ENCODE measurements around the gene LRRC4C. TPM values are rescaled to one million over a fixed set of nuclear protein-coding genes. Genes with fewer than 3 reads are reported as not detected.

Gene LRRC4C
- polyA plus RNA-seq, 4 donors, result 1.4 to 1.6 TPM; not detected in 2

DNA sequence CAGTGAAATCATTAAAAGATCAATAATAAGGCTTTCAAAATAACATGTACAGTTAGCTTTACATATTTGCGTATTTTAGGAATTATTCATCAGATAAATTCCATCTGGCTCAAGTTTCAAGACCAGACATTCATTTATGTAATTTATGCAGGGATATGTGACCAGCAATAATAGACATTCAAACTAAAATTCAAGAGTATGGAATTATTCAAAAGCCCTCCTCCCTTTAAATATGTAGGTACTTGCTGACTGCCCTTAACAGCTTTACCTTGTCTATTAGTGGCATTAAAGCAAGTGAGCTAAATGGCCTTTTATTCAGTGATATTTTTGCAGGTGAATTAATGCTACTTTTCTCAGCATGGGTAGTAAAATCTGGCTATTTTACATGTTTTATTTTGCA, 126.1 kb downstream of the LRRC4C start:
- no peaks in the 10 kb centered on the region for H3K36me3 ChIP-seq (ENCODE audit: control insufficient read depth in 3 of 3, insufficient read depth in 2 of 3, low read depth in 1 of 3, low read length in 3 of 3)
- no peak overlapping the region for H3K4me3 ChIP-seq (ENCODE audit: low read depth in 1 of 3, low read length in 3 of 3)
- H3K9me3 ChIP-seq (ENCODE audit: control insufficient read depth in 2 of 2, insufficient read depth in 1 of 2, low read depth in 1 of 2, low read length in 1 of 2), result no peaks in the 10 kb centered on the region
- H3K27me3 ChIP-seq (ENCODE audit: control insufficient read depth in 3 of 3, insufficient read depth in 3 of 3, low read length in 3 of 3), result no peaks in the 10 kb centered on the region
- H3K4me1 ChIP-seq (ENCODE audit: control insufficient read depth in 3 of 3, insufficient read depth in 2 of 3, low read depth in 1 of 3, low read length in 2 of 3), result no peaks in the 10 kb centered on the region
- FAIRE-seq, result no peak
- no peak for DNase-seq
- 87 to 95% (median 89%) methylated on average over 1 of the region's 1 CpG for WGBS, 3 donors
- no peak overlapping the region for H3K27ac ChIP-seq (ENCODE audit: low read depth in 1 of 3, low read length in 2 of 3)

DNA sequence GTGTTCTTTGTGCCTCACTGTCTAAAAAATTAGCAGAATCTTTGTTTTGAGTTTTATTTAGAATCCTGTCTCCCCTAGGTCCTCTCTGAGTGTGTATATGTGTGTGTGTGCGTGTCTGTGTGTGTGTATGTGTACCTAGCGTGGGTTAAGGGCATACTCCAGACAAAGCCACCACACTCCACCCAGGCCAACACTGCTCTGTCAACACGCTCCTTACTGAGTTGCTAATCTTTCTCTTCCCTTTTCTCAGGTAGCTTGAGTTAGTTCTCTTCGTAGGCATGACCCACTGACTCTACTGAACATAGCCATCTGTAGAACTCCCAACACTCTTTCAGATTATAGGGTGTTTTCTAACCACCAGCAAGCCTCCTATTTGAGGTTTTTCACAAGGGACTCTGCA, 131.1 kb downstream of the LRRC4C start:
- FAIRE-seq, result no peak
- 68 to 80% (median 80%) methylated on average over 4 of the region's 4 CpGs for WGBS, 3 donors
- H3K27me3 ChIP-seq (ENCODE audit: control insufficient read depth in 3 of 3, insufficient read depth in 3 of 3, low read length in 3 of 3), result no peaks in the 10 kb centered on the region
- H3K4me1 ChIP-seq (ENCODE audit: control insufficient read depth in 3 of 3, insufficient read depth in 2 of 3, low read depth in 1 of 3, low read length in 2 of 3), result no peaks in the 10 kb centered on the region
- DNase-seq, result no peak
- H3K9me3 ChIP-seq (ENCODE audit: control insufficient read depth in 2 of 2, insufficient read depth in 1 of 2, low read depth in 1 of 2, low read length in 1 of 2), result no peaks in the 10 kb centered on the region
- no peak overlapping the region for H3K4me3 ChIP-seq (ENCODE audit: low read depth in 1 of 3, low read length in 3 of 3)
- no peak overlapping the region for H3K27ac ChIP-seq (ENCODE audit: low read depth in 1 of 3, low read length in 2 of 3)
- no peaks in the 10 kb centered on the region for H3K36me3 ChIP-seq (ENCODE audit: control insufficient read depth in 3 of 3, insufficient read depth in 2 of 3, low read depth in 1 of 3, low read length in 3 of 3)

DNA sequence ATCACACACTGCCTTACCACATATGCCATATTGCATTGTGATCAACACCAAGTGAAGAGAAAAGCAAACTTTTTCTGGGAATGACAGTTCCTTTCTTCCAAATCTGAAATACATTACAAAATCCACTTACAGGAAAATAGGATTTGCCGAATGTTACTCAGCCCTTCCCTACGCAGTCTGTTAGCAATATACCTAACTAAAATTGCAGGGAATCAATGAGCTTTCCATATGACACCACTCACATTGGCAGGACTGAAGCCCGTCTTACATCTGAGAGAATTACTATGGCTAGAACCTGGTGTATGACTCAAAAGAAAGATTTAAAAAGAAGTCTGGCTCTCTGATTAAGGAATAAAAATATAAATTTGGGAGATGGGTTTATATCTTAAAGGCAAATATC, 136.0 kb downstream of the LRRC4C start:
- Histone ChIP-seq H3K27me3 (ENCODE audit: control insufficient read depth in 3 of 3, insufficient read depth in 3 of 3, low read length in 3 of 3) (no peaks in the 10 kb centered on the region), H3K27ac (ENCODE audit: low read depth in 1 of 3, low read length in 2 of 3) (no peak overlapping the region), H3K36me3 (ENCODE audit: control insufficient read depth in 3 of 3, insufficient read depth in 2 of 3, low read depth in 1 of 3, low read length in 3 of 3) (no peaks in the 10 kb centered on the region), H3K4me1 (ENCODE audit: control insufficient read depth in 3 of 3, insufficient read depth in 2 of 3, low read depth in 1 of 3, low read length in 2 of 3) (no peaks in the 10 kb centered on the region), H3K9me3 (ENCODE audit: control insufficient read depth in 2 of 2, insufficient read depth in 1 of 2, low read depth in 1 of 2, low read length in 1 of 2) (no peaks in the 10 kb centered on the region), H3K4me3 (ENCODE audit: low read depth in 1 of 3, low read length in 3 of 3) (no peak overlapping the region)
- FAIRE-seq, result no peak
- no peak for DNase-seq
- 92 to 95% (median 94%) methylated on average over 3 of the region's 3 CpGs for WGBS, 3 donors

DNA sequence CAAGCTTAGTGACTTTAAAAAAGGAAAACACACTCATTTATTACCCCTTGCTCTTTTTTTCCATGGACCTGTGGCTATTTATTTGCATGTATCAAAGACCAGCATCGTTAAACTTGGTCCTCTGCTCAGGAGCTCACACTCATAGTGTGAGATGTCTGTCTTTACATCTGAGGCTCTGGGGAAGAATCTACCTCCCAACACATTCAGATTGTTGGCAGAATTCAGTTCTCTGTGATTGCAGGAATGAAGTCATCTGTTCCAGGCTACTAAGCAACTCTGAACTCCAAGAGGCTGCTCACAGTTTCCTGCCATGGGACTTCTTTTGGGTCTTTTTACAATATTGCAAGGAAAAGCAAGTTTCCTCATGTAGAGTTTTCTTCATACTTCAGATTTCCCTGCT, 138.8 kb downstream of the LRRC4C start:
- no peaks in the 10 kb centered on the region for H3K9me3 ChIP-seq (ENCODE audit: control insufficient read depth in 2 of 2, insufficient read depth in 1 of 2, low read depth in 1 of 2, low read length in 1 of 2)
- no peak overlapping the region for H3K4me3 ChIP-seq (ENCODE audit: low read depth in 1 of 3, low read length in 3 of 3)
- DNase-seq, result no peak
- WGBS, 3 donors, result 32 to 66% (median 63%) methylated on average over 1 of the region's 1 CpG
- FAIRE-seq, result no peak
- no peak overlapping the region for H3K27ac ChIP-seq (ENCODE audit: low read depth in 1 of 3, low read length in 2 of 3)
- no peaks in the 10 kb centered on the region for H3K36me3 ChIP-seq (ENCODE audit: control insufficient read depth in 3 of 3, insufficient read depth in 2 of 3, low read depth in 1 of 3, low read length in 3 of 3)
- no peaks in the 10 kb centered on the region for H3K4me1 ChIP-seq (ENCODE audit: control insufficient read depth in 3 of 3, insufficient read depth in 2 of 3, low read depth in 1 of 3, low read length in 2 of 3)
- H3K27me3 ChIP-seq (ENCODE audit: control insufficient read depth in 3 of 3, insufficient read depth in 3 of 3, low read length in 3 of 3), result no peaks in the 10 kb centered on the region

DNA sequence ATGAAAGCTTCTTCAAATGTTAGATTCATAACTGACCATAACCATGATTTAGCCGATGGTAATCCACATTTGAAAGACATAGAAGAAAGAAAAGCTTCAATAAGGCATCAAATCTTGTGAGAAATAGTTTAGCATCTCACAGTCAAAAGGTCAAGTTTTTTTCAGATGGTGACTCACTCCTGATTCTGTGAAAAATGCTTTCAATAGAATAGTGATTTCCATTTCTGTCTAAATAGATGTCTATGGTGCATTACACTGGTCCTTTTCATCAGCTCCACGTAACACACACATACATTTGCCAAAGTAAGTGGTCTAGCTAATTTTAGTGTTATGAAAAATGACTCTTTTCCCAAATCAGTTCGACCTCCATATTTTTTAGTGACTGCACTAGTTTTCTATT, 139.2 kb downstream of the LRRC4C start:
- no peak for FAIRE-seq
- H3K4me3 ChIP-seq (ENCODE audit: low read depth in 1 of 3, low read length in 3 of 3), result no peak overlapping the region
- H3K27me3 ChIP-seq (ENCODE audit: control insufficient read depth in 3 of 3, insufficient read depth in 3 of 3, low read length in 3 of 3), result no peaks in the 10 kb centered on the region
- 62 to 67% (median 66%) methylated on average over 3 of the region's 3 CpGs for WGBS, 3 donors
- H3K27ac ChIP-seq (ENCODE audit: low read depth in 1 of 3, low read length in 2 of 3), result no peak overlapping the region
- DNase-seq, result no peak
- H3K4me1 ChIP-seq (ENCODE audit: control insufficient read depth in 3 of 3, insufficient read depth in 2 of 3, low read depth in 1 of 3, low read length in 2 of 3), result no peaks in the 10 kb centered on the region
- H3K9me3 ChIP-seq (ENCODE audit: control insufficient read depth in 2 of 2, insufficient read depth in 1 of 2, low read depth in 1 of 2, low read length in 1 of 2), result no peaks in the 10 kb centered on the region
- H3K36me3 ChIP-seq (ENCODE audit: control insufficient read depth in 3 of 3, insufficient read depth in 2 of 3, low read depth in 1 of 3, low read length in 3 of 3), result no peaks in the 10 kb centered on the region

DNA sequence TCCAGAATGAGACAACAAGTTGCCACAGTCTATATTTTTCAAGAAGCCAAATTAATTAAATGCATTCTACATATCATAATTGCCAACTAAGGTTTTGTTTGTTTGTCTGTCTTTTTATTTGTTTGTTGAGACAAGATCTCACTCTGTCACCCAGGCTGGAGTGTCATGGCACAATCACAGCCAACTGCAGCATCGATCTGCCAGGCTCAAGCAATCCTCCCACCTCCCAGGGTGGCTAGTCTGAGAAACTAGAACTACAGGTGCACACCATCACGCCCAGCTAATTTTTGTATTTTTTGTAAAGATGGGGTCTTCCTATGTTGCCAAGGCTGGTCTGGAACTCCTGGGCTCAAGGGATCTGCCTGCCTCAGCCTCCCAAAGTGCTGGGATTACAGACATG, 140.0 kb downstream of the LRRC4C start:
- H3K4me3 ChIP-seq (ENCODE audit: low read depth in 1 of 3, low read length in 3 of 3), result no peak overlapping the region
- FAIRE-seq (no peak), DNase-seq (no peak)
- no peak overlapping the region for H3K27ac ChIP-seq (ENCODE audit: low read depth in 1 of 3, low read length in 2 of 3)
- no peaks in the 10 kb centered on the region for H3K27me3 ChIP-seq (ENCODE audit: control insufficient read depth in 3 of 3, insufficient read depth in 3 of 3, low read length in 3 of 3)
- no peaks in the 10 kb centered on the region for H3K36me3 ChIP-seq (ENCODE audit: control insufficient read depth in 3 of 3, insufficient read depth in 2 of 3, low read depth in 1 of 3, low read length in 3 of 3)
- no peaks in the 10 kb centered on the region for H3K4me1 ChIP-seq (ENCODE audit: control insufficient read depth in 3 of 3, insufficient read depth in 2 of 3, low read depth in 1 of 3, low read length in 2 of 3)
- H3K9me3 ChIP-seq (ENCODE audit: control insufficient read depth in 2 of 2, insufficient read depth in 1 of 2, low read depth in 1 of 2, low read length in 1 of 2), result no peaks in the 10 kb centered on the region
- 68 to 85% (median 83%) methylated on average over 2 of the region's 2 CpGs for WGBS, 3 donors

DNA sequence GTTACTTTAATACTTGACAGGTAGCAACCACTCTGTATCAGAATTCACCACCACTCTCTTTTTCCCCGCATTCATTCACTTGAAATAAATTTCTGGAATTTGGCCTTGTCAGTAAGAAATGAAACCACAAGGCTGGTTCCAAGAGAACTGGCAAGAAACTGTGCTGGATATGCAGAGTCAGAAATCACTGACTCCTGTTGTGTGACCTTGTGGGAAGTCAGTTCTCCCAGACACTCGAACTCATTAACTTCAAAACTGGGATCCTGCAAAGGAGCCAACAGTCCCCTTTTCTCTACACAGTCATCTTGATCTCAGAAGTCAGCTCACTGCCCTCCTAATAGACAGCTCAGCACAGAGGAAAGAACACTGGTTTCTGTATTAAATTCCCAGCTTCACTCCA, 142.7 kb downstream of the LRRC4C start:
- Histone ChIP-seq H3K27me3 (ENCODE audit: control insufficient read depth in 3 of 3, insufficient read depth in 3 of 3, low read length in 3 of 3) (no peaks in the 10 kb centered on the region), H3K4me1 (ENCODE audit: control insufficient read depth in 3 of 3, insufficient read depth in 2 of 3, low read depth in 1 of 3, low read length in 2 of 3) (no peaks in the 10 kb centered on the region), H3K27ac (ENCODE audit: low read depth in 1 of 3, low read length in 2 of 3) (no peak overlapping the region), H3K9me3 (ENCODE audit: control insufficient read depth in 2 of 2, insufficient read depth in 1 of 2, low read depth in 1 of 2, low read length in 1 of 2) (no peaks in the 10 kb centered on the region), H3K4me3 (ENCODE audit: low read depth in 1 of 3, low read length in 3 of 3) (no peak overlapping the region), H3K36me3 (ENCODE audit: control insufficient read depth in 3 of 3, insufficient read depth in 2 of 3, low read depth in 1 of 3, low read length in 3 of 3) (no peaks in the 10 kb centered on the region)
- DNase-seq, result no peak
- FAIRE-seq, result no peak
- WGBS, 3 donors, result 61 to 76% (median 70%) methylated on average over 2 of the region's 2 CpGs

DNA sequence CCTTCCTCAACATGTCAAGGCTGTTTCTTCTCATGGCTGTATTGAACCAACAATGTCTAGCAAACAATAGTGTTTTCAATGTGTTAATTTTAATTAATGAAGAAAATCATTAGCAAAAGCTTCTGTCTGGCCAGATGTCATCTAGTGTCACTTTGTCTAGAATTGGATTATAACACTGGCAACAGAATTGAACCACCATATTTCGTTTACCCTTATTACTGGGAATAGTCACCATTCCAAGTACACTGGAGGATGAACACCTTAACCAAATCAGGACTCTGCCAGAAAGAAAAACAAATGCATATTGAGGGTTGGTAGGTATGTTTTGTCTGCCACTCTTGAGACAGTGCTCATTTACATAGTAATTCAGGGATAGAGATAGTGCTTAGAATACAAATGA, 146.2 kb downstream of the LRRC4C start:
- FAIRE-seq, result no peak
- WGBS, 3 donors, result 53 to 76% (median 74%) methylated on average over 1 of the region's 1 CpG
- no peaks in the 10 kb centered on the region for H3K9me3 ChIP-seq (ENCODE audit: control insufficient read depth in 2 of 2, insufficient read depth in 1 of 2, low read depth in 1 of 2, low read length in 1 of 2)

DNA sequence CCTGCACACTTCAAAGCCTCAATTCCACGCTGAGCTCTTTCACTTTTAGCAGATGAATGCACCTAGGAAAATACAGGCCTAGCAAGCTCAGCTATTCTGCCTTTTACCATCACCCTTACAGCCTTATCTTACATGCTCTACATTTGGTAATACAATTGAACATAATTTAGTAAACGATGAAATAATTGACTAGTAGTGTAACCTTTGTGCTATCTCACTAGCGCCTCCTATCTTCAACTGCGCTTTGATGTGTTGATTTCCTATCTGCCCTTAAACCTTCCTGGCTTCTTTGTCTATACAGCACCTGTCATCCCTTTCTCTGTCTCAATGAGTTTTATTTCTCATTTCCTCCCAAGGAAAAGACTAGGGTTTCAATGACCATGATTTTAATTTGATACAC, 149.7 kb downstream of the LRRC4C start:
- H3K9me3 ChIP-seq (ENCODE audit: control insufficient read depth in 2 of 2, insufficient read depth in 1 of 2, low read depth in 1 of 2, low read length in 1 of 2), result no peaks in the 10 kb centered on the region
- H3K4me3 ChIP-seq (ENCODE audit: low read depth in 1 of 3, low read length in 3 of 3), result no peak overlapping the region
- H3K36me3 ChIP-seq (ENCODE audit: control insufficient read depth in 3 of 3, insufficient read depth in 2 of 3, low read depth in 1 of 3, low read length in 3 of 3), result no peaks in the 10 kb centered on the region
- 32 to 52% (median 43%) methylated on average over 4 of the region's 4 CpGs for WGBS, 3 donors
- DNase-seq, result peak in 1 of 2 donors; percentile 3
- H3K27me3 ChIP-seq (ENCODE audit: control insufficient read depth in 3 of 3, insufficient read depth in 3 of 3, low read length in 3 of 3), result no peaks in the 10 kb centered on the region
- no peak overlapping the region for H3K27ac ChIP-seq (ENCODE audit: low read depth in 1 of 3, low read length in 2 of 3)
- no peaks in the 10 kb centered on the region for H3K4me1 ChIP-seq (ENCODE audit: control insufficient read depth in 3 of 3, insufficient read depth in 2 of 3, low read depth in 1 of 3, low read length in 2 of 3)
- FAIRE-seq, result no peak

More for the DNA sequence above, 146.2 kb downstream of the LRRC4C start:
- DNase-seq, result no peak
- Histone ChIP-seq H3K4me3 (ENCODE audit: low read depth in 1 of 3, low read length in 3 of 3) (no peak overlapping the region), H3K27ac (ENCODE audit: low read depth in 1 of 3, low read length in 2 of 3) (no peak overlapping the region), H3K36me3 (ENCODE audit: control insufficient read depth in 3 of 3, insufficient read depth in 2 of 3, low read depth in 1 of 3, low read length in 3 of 3) (no peaks in the 10 kb centered on the region), H3K4me1 (ENCODE audit: control insufficient read depth in 3 of 3, insufficient read depth in 2 of 3, low read depth in 1 of 3, low read length in 2 of 3) (no peaks in the 10 kb centered on the region), H3K27me3 (ENCODE audit: control insufficient read depth in 3 of 3, insufficient read depth in 3 of 3, low read length in 3 of 3) (no peaks in the 10 kb centered on the region)

Measured in small intestine (tissue), 7 donors.